Measurements from ENCODE around the gene ZNF892.

DNA sequence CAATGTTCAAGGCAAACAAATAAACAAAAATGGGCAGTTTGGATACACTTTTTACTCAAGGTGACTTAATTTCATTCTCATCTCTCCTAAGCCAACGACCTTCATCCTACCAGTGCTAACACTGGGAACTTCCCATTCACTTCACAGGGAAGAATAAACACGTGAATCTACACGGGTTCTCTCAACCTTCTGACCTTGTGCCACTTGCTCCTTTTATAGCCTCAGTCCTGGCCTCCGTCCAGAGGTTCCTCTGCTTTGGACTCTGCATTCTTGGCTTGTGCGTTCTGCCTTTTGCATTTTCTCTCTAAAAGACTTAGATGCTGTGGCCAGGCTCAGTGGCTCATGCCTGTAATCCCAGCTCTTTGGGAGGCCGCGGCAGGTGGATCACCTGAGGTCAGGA is 27.9 kb upstream of the ZNF892 start:
- TF ChIP-seq, protein P1, sequence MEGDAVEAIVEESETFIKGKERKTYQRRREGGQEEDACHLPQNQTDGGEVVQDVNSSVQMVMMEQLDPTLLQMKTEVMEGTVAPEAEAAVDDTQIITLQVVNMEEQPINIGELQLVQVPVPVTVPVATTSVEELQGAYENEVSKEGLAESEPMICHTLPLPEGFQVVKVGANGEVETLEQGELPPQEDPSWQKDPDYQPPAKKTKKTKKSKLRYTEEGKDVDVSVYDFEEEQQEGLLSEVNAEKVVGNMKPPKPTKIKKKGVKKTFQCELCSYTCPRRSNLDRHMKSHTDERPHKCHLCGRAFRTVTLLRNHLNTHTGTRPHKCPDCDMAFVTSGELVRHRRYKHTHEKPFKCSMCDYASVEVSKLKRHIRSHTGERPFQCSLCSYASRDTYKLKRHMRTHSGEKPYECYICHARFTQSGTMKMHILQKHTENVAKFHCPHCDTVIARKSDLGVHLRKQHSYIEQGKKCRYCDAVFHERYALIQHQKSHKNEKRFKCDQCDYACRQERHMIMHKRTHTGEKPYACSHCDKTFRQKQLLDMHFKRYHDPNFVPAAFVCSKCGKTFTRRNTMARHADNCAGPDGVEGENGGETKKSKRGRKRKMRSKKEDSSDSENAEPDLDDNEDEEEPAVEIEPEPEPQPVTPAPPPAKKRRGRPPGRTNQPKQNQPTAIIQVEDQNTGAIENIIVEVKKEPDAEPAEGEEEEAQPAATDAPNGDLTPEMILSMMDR (IDR thresholded peaks at IDR 0.05): no peak
- TF ChIP-seq POLR2A (IDR thresholded peaks at IDR 0.05): no peak

Measured in lower leg skin (tissue), 3 donors.